Neutrophil (primary cell): ENCODE data around the gene CPNE2.
"Not testable (repeated sequence)": the region's sequence is repeated elsewhere in the genome, so short reads cannot be mapped to it uniquely, and the experiment has no call there.

Source experiments
- H3K27ac ChIP-seq: fragments of 200-600 bp; sonication (generic); 2 replicates; pipeline ENCODE4 v1.5.1; 2016; ENCODE audit warnings: mild to moderate bottlenecking, moderate library complexity
- H3K27me3 ChIP-seq: fragments of 200-600 bp; sonication (generic); 2 replicates; pipeline ENCODE4 v1.6.0; 2016; ENCODE audit warnings: mild to moderate bottlenecking
- H3K36me3 ChIP-seq: fragments of 200-600 bp; sonication (generic); 2 replicates; pipeline ENCODE4 v1.5.1; 2017
- H3K4me1 ChIP-seq, 2 experiments: fragments of 200-600 bp in 1 of 2; sonication (generic) in 1 of 2; 1 replicate in 1 of 2; 2 replicates in 1 of 2; pipeline versions ENCODE4 v1.5.1 to v1.6.1; 2013 to 2016; ENCODE audit warnings: low read depth in 1 of 2, low read length in 1 of 2, mild to moderate bottlenecking in 1 of 2, moderate library complexity in 1 of 2; ENCODE audit not compliant: control insufficient read depth in 1 of 2, insufficient read depth in 1 of 2
- H3K4me3 ChIP-seq, 2 experiments: fragments of 200-600 bp in 1 of 2; sonication (generic) in 1 of 2; 1 replicate in 1 of 2; 2 replicates in 1 of 2; pipeline ENCODE4 v1.5.1; 2013 to 2016; ENCODE audit warnings: low read depth in 1 of 2, low read length in 1 of 2, mild to moderate bottlenecking in 1 of 2, moderate library complexity in 1 of 2
- H3K9me3 ChIP-seq: fragments of 200-600 bp; sonication (generic); 2 replicates; pipeline ENCODE4 v1.5.1; 2016
- TF ChIP-seq, protein P1 (sequence below): fragments of 200-600 bp; sonication (generic); IDR thresholded peaks from 2 replicates; pipeline ENCODE4 v1.5.1; 2016; ENCODE audit warnings: antibody characterized with exemption

Gene CPNE2

DNA sequence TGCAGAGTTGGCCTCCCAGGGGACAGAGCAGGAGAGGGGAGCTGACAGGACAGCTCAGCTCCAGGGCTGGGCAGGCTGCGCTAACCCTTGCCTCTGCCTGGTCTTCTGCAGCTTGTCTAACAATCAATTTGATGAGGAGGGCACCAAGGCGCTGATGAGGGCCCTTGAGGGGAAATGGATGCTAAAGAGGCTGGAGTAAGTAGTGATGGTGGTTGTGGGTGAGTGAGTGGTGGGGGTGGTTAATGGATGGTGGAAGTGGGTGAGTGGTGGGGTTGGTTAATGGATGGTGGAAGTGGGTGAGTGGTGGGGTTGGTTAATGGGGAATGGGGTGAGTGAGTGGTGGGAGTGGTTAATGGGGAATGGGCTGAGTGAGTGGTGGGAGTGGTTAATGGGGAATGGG is 22.0 kb upstream of the CPNE2 start:
- H3K27ac ChIP-seq = peak overlapping the region; percentile 51
- peaks cover 100% of the 10 kb centered on the region for H3K36me3 ChIP-seq
- H3K4me1 ChIP-seq = peaks cover 13 to 18% of the 10 kb centered on the region in 2 experiments
- H3K4me3 ChIP-seq = no peak overlapping the region
- no peaks in the 10 kb centered on the region for H3K27me3 ChIP-seq
- H3K9me3 ChIP-seq = no peaks in the 10 kb centered on the region
- TF ChIP-seq, protein P1, sequence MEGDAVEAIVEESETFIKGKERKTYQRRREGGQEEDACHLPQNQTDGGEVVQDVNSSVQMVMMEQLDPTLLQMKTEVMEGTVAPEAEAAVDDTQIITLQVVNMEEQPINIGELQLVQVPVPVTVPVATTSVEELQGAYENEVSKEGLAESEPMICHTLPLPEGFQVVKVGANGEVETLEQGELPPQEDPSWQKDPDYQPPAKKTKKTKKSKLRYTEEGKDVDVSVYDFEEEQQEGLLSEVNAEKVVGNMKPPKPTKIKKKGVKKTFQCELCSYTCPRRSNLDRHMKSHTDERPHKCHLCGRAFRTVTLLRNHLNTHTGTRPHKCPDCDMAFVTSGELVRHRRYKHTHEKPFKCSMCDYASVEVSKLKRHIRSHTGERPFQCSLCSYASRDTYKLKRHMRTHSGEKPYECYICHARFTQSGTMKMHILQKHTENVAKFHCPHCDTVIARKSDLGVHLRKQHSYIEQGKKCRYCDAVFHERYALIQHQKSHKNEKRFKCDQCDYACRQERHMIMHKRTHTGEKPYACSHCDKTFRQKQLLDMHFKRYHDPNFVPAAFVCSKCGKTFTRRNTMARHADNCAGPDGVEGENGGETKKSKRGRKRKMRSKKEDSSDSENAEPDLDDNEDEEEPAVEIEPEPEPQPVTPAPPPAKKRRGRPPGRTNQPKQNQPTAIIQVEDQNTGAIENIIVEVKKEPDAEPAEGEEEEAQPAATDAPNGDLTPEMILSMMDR = no peak

DNA sequence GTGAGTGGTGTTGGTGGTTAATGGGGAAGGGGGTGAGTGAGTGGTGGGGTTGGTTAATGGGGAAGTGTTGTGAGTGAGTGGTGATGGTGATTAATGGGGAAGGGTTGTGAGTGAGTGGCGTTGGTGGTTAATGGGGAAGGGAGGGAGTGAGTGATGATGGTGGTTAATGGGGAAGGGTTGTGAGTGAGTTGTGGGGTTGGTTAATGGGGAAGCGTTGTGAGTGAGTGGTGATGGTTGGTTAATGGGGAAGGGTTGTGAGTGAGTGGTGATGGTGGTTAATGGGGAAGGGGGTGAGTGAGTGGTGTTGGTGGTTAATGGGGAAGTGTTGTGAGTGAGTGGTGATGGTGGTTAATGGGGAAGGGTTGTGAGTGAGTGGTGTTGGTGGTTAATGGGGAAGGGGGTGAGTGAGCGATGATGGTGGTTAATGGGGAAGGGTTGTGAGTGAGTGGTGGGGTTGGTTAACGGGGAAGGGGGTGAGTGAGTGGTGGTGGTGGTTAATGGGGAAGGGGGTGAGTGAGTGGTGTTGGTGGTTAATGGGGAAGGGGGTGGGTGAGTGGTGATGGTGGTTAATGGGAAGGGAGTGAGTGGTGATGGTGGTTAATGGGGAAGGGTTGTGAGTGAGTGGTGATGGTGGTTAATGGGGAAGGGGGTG is 21.2 kb upstream of the CPNE2 start:
- not testable (repeated sequence) for H3K27me3 ChIP-seq, H3K9me3 ChIP-seq, H3K4me3 ChIP-seq
- Histone ChIP-seq H3K4me1 (peaks cover 13 to 18% of the 10 kb centered on the region in 2 experiments), H3K27ac (peak overlapping the region; percentile 30), H3K36me3 (peaks cover 100% of the 10 kb centered on the region)

DNA sequence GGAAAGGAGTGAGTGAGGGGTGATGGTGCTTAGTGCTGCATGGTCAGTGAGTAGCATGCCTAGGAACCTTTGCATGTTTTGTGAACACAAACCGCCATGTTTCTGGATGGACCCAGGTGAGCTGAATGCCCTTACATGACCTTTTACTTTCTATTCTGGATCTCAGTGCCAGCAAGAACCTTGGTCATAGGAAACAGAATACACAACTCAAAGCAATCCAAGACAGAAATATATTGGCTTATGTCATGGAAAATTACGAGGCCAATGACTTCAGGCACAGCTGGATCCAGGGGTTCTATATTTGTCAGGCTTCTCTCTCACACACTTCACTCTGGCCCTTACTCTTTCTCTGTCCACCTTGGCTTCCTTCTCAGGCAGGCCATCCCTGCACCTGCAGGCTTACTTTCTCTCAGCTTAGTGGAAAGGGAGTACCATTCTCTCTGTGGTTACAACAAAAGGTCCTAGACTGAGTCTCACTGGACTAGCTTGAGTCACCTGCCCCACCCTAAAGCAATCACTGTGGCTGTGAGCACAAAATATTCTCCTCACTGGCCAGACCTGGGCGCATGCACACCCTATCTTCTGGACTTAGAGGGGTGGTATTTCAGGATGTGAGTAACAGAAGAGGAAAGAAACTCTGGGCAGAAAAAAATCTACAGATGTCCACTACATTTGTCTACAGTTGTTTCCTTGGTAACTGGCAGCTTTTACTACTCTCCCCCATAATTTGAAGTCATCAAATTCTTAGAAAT is 20.4 kb upstream of the CPNE2 start:
- TF ChIP-seq, protein P1 = no peak
- Histone ChIP-seq H3K4me1 (peaks cover 13 to 18% of the 10 kb centered on the region in 2 experiments), H3K36me3 (peaks cover 100% of the 10 kb centered on the region)

DNA sequence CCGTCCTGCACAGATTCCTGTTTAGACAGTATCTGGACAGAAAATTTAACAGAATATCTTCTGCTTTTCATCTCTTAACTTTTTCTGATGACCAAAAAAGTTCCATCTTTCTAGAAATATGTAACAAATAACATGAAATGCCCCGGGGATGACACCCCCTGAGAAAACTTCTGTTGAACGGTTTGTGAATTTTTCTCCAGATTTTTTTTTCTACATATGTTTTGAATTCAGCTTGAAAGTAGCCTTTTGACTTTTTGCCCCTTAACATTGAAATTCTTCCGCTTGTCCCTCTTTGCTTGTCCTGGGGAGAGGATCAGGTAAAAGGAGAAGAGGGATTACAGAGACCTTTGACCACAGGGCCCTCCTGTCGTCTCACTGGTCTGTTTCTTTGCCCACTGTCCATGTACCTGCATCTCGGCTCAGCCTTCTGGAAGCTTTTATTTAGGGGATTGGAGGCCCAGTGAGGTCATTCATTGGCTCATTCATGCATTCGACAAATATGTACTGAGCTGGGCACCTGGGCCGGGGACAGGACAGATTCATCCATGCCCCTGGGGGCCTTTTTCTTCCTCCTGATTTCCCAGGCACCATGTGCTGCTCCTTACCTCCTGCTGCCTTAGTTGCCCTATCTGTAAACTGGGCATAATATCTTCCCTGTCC is 19.6 kb upstream of the CPNE2 start:
- TF ChIP-seq, protein P1 = no peak
- H3K36me3 ChIP-seq = peaks cover 100% of the 10 kb centered on the region
- H3K4me1 ChIP-seq = peaks cover 13 to 18% of the 10 kb centered on the region in 2 experiments
- H3K4me3 ChIP-seq = no peak overlapping the region
- H3K9me3 ChIP-seq = no peaks in the 10 kb centered on the region
- H3K27ac ChIP-seq = peak overlapping the region; percentile 24
- H3K27me3 ChIP-seq = no peaks in the 10 kb centered on the region

More for the DNA sequence above, 20.4 kb upstream of the CPNE2 start:
- Histone ChIP-seq H3K27me3 (no peaks in the 10 kb centered on the region), H3K27ac (peak overlapping the region; percentile 24), H3K9me3 (no peaks in the 10 kb centered on the region), H3K4me3 (no peak overlapping the region)

DNA sequence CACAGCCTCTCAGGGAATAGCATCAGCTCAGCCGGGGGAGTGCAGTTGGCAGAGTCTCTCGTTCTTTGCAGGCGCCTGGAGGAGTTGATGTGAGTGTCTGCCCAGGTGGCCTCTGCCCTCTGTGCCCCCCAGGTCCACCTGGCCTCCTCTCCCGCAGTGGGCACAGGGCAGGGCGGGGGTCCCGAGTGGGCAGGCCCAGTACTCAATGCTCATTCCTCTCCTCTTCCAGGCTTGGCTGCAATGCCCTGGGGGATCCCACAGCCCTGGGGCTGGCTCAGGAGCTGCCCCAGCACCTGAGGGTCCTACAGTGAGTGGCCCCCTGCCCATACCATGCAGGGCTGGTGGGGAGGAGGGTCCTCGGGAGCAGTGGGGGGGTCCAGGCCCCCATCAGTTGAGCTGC is 14.7 kb upstream of the CPNE2 start:
- no peak overlapping the region for H3K27ac ChIP-seq
- peaks cover 100% of the 10 kb centered on the region for H3K36me3 ChIP-seq
- no peaks in the 10 kb centered on the region for H3K4me1 ChIP-seq
- no peaks in the 10 kb centered on the region for H3K9me3 ChIP-seq
- TF ChIP-seq, protein P1 = no peak
- no peak overlapping the region for H3K4me3 ChIP-seq
- H3K27me3 ChIP-seq = no peaks in the 10 kb centered on the region
